IPS DF 4.7 (cell line): ENCODE measurements around the gene FRMD1.

Experiments
- DNase-seq: peaks from one replicate; pipeline ENCODE4 v3.0.0-alpha.2; 2013; ENCODE audit warnings: low spot score; ENCODE audit errors: extremely low read depth

FRMD1 gene

DNA sequence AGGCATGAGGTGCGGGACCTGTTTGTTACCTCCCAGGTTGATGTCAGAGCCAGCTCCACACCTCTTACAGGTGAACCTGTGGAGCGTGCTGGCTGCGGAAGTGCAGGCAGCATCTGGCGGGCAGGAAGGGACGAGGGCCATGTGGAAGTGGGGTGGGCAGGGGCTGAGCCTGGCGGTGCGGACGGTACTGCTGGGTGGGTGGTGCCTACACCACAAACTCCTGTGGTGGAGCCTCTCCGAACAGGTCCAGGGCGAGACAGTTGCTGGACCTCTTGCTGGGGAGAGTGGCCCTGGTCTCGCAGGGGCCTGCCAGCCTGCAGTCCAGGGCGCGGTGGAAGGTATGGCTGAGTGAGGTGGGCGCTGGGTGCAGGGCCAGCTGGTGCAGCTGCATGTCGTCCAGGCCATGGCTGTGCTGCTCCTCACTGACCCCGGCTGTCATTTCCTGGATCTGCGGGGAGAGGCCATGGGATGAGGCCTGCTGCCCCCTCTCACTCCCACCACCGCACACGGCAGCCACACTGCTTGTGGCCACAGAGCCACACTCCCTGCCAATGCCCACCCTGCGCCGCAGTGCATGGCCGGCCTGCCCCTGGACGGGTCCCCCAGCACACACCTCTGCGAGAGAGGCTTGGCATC lies 22.0 kb downstream of the FRMD1 start:
- DNase-seq: no peak

DNA sequence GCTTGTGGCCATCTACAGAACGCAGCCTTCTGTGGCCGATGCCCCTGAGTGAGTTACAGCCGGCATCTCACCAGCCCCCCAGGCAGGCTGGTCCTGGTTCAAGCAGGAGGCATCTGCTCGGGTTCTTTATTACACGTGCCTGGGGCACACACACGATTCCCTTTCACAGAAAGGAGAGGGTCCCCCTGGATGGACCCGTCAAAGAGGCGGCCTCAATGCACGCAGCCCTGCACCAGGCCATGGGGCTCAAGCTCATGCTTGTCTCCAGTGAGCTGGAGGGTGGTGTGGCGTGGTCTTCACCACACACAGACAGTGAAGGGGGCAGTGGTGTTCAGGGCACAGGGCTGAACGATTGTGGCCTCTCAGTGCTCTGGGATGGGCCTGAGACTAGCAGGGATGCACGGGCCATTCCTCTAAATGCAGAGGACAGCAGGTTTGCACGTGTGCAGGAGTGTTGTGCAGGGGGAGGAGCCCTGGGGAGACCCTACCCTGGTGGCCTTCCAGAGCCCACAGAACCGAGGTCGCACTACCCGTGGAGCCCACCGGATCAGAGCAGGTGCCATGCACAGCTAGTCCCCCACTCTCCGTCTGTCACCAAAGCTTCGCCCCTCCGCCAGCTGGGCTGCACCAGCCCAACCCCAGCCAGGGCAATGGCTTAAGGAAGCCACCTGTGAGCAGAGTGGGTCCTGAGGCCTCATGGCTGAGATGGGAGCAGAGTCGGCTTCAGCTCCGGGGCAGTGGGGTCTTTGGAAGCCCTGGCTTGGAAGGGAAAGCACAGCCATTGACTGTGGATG lies 23.1 kb downstream of the FRMD1 start:
- DNase-seq: no peak

DNA sequence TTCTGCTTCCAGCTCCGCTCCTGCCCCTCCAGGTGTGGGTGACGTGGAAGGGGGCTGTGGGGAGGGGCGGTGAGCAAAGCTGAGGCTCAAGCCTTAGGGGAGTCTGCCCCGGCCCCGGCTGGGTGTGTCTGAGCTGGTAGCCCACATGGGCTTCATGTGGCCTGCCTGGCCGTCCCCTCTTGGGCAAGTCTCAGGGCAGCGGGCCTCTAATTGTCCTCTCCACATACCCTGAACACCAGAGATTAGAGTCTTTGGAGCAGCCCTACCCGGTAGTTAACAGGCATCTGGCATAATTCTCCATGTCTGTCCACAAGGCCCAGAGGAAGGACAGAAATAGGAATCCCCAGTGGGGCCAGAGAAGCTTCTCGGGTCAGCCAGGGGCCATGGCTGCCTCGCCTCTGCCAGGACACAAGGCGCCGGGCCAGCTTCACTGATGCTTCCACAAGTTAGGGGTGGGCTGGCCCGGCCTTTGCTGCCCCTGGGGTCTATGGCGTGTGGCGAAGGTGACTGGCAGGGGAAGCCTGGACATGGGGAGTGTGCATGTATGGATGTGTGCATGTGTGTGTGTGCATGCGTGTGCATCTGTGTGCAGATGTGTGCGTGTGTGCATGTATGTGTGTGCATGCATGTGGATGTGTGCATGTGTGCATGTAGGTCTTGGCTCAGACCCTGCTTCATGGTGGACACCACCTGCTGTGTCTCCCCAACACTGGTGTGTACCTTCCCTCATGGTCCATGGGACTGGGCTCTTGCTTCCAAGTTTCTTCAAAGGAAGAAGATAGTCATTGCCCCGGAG lies 24.0 kb downstream of the FRMD1 start:
- DNase-seq: no peak

DNA sequence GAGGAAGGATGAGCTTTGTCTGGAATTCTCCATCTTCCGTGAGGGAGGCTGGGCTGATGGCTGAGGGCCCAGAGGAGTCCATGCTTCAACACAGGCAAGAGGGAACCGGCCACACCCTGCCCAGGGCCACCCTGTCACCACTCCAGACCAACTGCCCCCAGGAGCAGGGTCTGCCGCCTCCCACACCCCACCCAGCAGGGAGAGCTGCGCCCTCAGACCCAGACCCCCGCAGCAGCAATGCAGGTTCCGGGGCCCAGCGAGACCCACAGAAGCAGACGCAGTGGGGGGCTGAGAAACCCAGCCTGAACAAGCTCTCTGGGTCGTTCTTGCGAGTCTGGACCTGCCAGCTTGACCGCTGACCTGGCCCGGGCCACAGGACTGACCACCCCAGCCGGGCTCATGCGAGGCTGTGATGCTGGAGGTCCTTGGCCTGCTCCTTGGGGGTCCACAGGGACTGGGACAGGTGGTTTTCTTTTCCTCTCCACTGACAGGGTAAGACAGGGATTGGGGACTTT lies 25.0 kb downstream of the FRMD1 start:
- no peak for DNase-seq

DNA sequence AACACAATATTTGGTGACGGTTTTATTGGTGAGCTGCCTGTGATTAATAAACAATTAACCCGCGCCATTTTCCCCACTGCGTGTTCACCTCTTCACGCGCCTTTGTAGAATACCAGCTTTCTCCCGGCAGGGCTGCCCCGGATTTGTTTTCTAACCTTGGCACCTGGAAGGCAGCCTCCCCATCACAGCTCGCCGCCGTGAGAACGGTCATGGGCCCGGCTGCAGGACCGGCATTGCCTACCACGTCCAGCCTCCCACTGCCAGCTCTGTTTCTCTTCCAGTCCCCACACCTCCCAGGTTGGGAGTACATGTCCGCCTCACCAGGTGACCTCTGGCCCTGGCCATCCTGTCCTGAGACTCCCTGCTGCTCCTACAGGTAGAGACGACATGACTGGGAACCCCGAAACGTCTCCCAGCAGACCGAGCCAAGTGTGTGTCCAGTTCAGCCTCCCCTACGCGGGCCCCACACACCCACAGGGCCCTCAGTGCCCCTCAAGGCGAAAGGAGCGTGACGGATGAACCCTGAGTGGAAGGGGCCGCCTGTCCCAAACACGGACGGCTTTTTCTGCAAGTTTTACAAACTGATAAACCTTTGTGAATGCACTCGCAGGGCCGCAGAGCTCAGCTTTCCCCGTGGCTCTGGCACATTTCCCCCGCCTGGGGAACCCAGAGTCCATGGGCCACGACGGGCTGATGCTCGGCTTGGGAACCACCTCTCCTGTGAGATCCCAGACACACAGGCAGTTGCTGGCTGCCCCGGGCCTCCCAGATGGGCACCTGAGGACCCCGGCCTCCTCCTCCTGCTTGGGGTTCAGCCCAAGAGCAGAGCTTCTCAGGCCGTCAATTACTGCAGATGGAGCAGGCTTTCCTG lies 25.7 kb downstream of the FRMD1 start:
- no peak for DNase-seq

DNA sequence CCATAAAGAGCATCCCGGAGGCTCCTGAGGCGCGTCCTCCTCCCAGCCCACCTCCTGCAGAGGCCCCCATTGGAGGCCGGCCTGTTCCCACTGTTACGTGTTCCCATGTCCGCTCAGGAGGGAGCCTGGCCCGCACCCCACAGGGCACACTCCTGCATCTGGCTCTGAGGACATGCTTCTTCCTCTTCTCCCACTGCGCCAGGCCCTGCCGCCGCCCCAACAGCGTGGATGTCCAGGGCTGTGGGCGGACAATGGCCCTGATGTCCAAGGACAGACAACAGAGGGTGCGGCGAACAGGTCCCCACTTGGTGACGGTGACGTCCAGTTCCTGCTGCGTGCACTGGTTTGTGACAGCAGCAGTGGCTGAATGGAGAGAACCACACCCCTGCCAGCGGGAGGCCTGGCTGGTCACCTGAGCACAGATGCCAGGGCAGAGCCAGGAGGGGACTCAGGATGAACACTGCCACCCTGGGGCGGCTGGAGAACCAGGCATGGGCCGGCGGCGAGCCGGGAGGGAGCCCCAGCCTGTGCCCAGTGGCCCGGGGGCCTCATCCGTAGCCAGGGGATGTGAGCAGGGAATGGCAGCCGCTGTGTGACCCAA lies 26.6 kb downstream of the FRMD1 start:
- no peak for DNase-seq

DNA sequence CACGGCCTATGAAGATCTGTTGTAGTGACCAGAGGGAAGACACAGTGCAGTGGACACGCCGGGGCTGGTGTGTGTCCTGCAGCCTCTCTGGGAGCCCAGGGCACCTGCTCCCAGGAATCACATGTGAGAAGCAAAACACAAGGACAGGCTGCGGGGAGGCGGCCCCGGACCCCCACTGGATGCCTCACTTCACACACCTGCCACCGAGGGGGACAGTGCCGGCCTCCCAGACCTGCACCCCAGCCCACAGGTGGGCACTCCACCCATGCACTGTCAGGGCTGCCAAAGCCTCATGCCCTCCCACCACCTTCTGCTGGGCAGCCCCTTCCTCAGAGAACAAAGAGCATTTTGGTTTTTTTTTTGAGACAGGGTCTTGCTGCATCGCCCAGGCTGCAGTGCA lies 27.4 kb downstream of the FRMD1 start:
- no peak for DNase-seq

DNA sequence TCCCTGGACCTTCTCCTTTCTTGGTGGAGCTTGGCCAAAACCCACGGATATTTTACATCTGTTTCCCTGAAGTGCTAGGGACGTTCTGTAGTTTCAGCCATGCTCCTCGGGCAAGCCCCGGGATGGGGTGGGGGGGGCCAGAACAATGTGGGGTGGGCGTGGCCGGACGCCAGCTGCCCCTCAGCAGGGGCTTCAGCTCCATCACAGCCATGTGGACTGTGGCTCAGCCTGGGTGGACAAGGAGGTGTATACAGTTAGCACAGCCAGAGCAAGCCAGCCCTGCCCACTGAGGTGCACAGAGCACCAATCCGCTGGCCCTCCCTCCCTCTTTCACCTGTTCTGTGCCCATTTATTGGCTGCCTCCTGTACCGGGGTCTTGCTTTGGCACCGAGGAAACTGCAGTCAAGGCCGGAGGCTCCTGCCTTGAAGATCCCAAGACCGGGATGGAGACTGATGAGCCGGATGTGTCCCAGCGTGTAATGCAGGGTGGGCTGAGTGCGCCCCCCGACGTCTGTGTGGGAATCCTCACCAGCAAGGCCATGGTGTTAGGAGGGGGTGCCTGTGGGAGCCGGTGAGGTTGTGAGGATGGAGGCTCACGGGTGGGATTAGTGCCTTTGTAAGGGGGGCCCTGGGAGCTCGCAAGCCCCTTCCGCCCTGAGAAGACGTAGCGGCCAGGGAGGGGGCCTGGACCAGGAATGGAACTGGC lies 28.0 kb downstream of the FRMD1 start:
- DNase-seq: no peak

DNA sequence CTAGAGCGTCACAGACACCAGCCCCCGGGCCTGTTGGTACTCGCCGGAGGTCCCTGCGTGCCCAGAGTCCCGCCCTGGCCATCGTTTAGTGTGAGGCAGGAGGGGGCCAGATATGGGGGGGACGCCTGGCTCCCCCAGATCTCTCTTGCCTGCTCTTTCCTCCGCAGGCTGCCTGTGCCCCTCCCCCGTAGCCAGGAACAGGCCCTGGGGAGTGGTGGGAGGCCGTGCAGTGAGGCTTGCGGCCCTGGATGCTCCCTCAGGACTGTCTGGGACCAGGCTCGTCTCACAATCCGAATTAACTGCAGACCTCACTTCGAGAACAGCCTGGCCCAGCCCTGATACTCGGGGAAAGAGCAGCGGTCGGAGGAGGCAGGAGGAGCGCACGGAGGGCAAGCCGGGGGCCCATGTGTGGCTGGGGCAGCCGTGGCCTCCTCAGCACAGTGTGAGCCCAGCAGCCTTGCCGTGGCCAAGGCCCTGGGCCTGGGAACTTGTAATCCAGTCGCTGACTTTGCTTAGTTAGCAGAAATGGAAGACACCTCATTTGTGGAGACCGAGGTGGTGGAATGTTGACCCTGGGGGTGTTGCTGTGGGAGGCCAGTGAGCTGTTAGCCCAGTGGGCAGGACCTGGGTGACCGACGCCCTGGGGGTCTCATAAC lies 28.7 kb downstream of the FRMD1 start:
- no peak for DNase-seq

DNA sequence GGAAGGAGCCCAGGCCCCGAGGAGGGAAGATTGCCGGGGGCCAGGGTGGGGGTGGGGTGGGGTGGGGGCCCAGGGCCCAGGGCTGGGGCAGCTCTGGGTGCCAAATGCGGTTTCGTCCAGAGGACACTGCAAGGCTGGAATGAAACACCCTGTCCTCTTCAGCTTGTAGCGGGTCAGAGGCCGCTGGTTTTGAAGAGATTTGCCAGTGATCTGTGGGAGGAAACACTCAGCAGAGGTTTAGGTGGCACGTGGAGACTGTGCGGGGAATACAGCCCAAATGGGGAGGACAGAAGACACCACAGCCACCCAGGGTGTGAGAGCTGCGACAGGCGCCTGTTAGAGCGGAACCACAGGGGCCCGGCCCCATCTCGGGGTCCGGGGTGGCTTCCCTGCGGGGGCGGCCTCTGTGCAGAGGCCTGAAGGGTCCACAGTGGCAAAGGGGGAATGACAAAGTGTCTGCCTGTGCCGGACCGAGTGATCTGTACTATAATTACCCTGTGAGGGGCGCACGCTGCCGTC lies 29.2 kb downstream of the FRMD1 start:
- DNase-seq: no peak

DNA sequence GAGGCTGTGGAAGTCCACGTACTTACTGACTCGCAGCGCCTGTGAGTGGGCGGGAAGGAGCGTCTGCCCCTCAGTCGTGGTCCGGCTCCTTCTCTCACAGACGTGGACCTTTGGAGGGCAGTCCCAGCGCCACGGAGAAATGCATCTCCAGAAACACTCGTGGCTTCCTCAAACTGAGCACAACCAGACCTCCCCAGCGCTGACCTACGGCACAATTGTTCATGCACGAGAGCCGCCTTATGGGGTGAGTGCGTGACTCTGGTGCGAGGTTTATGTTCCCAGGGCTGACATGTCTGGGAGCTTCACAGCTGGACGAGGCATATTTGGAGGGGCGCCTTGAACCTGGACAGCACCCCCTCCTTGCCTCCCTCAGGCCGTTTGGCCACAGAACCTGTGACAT lies 29.7 kb downstream of the FRMD1 start:
- no peak for DNase-seq

DNA sequence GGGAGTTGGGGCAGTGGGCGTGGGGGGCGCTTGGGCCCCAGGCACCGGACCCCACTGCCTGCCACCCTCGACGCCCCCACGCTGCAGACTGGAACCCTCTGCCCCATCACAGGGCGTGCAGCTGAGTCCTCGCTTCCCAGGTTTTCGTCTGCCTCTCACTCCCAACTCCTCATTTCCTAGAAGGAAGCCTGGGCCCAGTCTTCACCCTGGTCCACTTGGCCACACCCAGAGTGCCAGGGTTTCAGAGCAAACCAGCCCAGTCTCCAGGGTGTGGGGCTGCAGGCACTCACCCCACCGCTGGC lies 30.3 kb downstream of the FRMD1 start:
- DNase-seq: no peak

DNA sequence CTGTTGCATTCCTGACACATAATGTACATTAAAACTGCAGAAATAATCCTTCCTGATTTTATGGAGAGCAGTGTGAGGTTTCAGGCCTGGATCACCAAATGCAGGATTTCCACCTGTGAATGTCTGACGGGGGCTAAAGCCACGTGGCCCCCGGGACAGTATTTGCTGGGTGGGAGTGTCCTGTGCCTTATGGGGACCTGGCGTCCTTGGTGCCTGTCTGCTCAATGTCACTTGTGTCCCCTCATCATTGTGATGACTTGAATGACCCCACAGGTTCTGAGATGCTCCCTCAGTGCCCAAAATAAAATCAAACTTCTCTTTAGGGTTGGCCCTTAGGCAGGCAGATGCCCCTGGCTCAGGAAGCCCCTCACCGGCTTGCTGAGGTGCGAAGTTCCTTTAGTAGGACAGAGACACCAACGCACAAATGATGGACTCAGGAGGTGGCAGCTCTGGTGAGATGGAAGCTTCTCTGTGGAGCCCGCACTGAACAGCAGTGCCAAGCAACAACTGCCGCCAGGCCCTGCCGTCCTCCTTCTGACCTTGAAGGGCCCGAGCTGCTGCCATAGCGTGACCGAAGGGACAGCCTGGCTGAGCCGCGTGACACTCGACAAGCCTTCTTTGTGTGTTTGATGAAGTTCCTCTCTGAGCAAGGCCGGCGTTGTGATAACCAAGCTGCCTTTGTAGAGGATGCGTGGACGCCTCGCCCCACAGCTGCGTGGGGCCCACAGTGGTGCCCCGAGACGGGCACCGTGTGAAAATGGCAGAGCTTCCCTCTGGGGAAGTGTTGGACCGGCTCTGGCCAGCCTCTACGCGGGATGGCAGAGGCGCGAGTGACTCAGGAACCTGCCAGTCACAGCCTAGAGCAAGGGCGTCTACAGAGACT lies 30.9 kb downstream of the FRMD1 start:
- DNase-seq: no peak

DNA sequence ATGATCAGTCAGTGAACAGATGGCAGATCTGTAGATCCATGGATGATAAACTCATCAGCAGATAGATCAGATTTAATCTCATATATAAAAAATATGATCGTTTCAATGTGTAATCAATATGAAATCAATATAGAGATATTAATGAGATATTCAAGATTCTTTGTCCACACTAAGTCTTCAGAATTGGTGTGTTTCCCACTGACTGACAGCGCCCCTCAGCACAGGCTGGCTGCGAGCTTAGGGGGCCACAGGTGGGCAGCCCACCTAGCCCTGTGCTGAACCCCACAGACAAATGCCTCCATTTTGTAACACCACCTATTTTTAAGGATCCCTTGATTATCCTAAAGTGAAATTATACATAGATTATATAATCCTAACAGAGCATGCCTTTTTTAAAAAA lies 32.3 kb downstream of the FRMD1 start:
- DNase-seq: no peak

DNA sequence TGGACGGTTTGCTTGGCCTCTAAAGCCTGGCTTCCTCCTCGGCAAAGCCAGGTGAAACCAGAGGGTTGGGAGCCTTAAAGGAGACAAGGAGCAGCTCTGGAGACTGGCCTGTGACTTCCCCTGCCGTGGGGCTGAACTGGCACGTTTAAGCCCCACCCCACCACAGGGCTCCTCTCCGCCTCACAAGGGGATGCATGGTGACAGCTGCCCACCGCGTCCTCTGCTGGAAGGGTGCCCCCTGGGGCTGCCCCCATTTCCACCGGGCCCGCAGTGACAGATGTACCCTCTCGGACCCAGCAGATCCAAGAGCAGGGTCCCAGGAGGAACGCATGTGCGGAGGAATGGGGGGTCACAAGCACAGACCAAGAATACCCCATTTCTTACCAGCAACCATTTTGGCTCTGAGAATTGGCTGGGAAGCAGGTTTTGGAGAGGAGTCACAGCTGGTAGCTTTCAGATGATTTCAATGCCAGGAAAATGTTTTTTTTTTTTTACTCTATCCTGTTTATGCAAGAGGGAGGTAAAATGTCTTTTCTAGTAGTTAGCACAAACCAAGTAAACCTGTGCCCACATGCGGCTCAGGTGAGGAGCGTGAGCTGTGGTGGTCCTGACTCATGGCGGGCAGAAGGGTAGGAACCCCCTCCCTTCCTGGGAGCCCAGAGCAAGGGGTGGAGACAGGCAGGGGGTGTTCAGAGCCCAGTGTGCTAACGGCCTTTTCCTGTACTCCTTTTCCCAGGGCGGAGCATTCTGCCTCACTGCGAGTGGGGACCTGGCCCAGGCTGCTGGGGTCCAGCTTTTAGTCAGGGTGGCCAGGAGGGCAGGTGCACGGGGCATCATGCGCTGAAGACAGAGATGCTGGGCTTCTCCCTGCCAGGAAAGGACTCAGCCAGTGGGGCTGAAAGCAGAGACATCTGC lies 33.0 kb downstream of the FRMD1 start:
- no peak for DNase-seq

DNA sequence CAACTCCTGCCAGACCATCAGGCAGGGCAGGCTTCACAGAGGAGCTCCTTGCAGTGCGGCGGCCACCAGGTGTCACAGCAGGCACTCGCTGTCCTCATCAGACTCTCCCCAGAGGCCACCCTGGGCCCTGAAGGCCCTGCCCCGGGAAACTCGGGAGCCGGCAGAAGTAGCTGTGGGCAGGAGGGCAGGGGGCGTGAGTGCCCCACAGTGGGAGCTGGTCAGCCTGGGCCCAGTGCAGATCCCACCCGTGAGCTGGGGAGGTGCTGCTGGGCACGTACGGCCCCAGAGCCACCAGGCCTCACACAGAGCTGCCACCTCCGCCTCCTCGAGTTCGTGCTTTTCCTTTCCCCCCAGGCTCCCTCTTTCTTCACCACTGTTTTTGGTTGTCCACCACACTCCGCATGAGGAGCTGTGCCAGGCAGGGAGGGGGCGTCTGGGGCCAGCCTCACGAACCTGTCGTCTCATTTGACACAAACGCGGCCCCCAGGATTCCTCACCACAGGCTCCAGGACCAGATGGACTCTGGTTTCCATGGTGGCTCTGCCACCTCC lies 33.8 kb downstream of the FRMD1 start:
- DNase-seq: no peak

DNA sequence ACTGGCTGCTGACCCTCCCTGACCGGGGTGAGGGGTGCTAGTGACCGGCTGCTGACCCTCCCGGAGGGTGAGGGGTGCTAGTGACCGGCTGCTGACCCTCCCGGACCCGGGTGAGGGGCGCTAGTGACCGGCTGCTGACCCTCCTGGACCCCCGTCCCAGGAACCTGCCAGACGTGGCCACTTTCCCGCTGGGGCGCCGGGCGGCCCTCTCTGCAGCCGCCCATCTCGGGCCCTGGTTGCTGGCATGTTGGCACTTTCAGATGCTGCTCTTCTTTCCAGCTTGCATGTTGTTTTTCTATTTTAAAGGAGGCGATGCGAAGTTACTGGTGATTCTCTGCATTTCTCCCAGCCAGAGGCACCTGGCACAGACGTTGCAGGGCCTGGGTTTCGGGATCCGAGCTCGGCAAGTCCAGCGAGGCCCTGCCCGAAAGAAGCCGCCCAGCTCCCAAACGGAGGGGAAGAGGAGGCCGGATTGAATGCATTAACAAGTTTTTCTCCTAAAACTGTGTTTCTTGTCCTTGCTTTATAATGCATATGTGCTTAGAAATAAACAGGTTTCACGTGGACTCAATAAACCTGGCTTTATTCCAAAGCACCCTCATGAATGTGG lies 34.4 kb downstream of the FRMD1 start:
- DNase-seq: no peak
